Measurements from ENCODE around the gene ARID1B.

ARID1B gene

GRCh38 chr6:157258878-157259277 lies 481.7 kb downstream of the ARID1B start:
- Histone ChIP-seq H3K9ac (ENCODE audit: low read depth, low read length) (no peak overlapping the region), H3K4me3 (ENCODE audit: low read depth, low read length) (no peak overlapping the region), H3K9me3 (ENCODE audit: control insufficient read depth, insufficient read depth, low read length) (no peaks in the 10 kb centered on the region), H3K36me3 (ENCODE audit: control insufficient read depth, insufficient read depth, low read length) (no peaks in the 10 kb centered on the region), H3K27me3 (ENCODE audit: control insufficient read depth, insufficient read depth, low read length) (no peaks in the 10 kb centered on the region; the same call in 1 of the 2 replicates), H3K27ac (ENCODE audit: low read depth, low read length) (no peak overlapping the region), H3K4me1 (ENCODE audit: control insufficient read depth, insufficient read depth, low read length) (no peaks in the 10 kb centered on the region)

- H3K9ac ChIP-seq (ENCODE audit: low read depth, low read length) = no peak overlapping the region
- no peaks in the 10 kb centered on the region for H3K4me1 ChIP-seq (ENCODE audit: control insufficient read depth, insufficient read depth, low read length)
- no peak overlapping the region for H3K4me3 ChIP-seq (ENCODE audit: low read depth, low read length)
- no peaks in the 10 kb centered on the region; the same call in 1 of the 2 replicates for H3K27me3 ChIP-seq (ENCODE audit: control insufficient read depth, insufficient read depth, low read length)
- no peaks in the 10 kb centered on the region for H3K9me3 ChIP-seq (ENCODE audit: control insufficient read depth, insufficient read depth, low read length)
- H3K27ac ChIP-seq (ENCODE audit: low read depth, low read length) = no peak overlapping the region
- H3K36me3 ChIP-seq (ENCODE audit: control insufficient read depth, insufficient read depth, low read length) = no peaks in the 10 kb centered on the region
These were observed 482.3 kb downstream of the ARID1B start for GRCh38 chr6:157259443-157259842.
